ENCODE data around the gene SETD1B. TPM values are rescaled to one million over a fixed set of nuclear protein-coding genes. Genes with fewer than 3 reads are reported as not detected.
A peak's percentile ranks its signal among the peaks of the same experiment; 100 is the strongest.

SETD1B gene
- total RNA-seq, 2 experiments from 2014 or later: 32.6 to 34.1 TPM

DNA sequence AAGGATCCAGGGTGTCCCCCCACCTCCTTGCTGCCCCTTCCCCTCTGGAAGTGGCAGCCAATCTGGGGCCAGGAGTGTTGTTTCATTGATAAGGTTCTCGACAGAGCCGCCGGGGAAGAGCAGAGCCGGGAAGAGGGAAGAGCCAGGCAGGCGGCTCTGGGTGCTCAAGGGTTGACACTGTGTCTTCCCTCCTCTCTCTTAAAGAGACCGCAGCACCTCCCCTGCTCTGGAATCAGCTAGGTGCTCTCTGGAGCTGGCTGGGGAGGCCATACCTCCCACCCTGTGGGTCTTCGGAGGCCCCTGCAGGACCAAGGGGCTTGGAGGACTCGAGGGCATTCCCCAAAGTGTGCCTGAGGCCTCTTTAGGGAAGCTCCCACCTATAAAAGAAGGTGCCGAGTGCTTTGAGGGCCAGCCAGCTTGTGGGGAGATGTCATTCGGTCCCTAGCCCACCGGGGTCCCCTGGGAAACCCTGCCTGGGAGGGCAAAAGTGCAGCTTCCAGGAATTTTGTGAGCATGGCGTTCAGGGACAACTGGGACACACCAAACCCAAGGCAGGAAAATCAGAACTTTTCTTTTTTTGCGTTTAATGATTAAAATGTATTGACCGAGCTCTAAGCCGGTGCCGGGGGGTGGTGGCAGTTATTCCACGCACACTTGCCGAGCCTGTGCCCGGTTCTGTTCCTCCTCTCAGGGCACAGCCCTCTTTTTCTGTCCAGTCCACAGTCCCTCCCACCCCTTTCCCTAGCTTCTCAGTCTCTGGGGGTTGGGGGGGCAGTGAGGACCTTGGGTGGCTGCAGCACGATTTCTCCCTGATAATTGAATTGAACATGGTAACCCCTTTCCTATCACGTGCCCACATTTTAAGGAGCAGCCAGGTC, 3.0 kb downstream of the SETD1B start:
- Mint-ChIP-seq H3K27ac (peak overlapping the region; percentile 85), H3K9me3 (no peaks in the 10 kb centered on the region), H3K27me3 (no peaks in the 10 kb centered on the region), H3K36me3 (ENCODE audit: low read depth) (peaks cover 35% of the 10 kb centered on the region), H3K4me3 (peak overlapping the region; percentile 79), H3K4me1 (peaks cover 44% of the 10 kb centered on the region)
- CTCF ChIA-PET: interaction anchor here (0.5 to 28.3 kb wide), 9 partner anchors 9 to 94 kb away, joined by 3 to 1058 read pairs (median 4); partner anchors contain the start of genes PSMD9 and RHOF
- no peak for DNase-seq
- POLR2A ChIA-PET: interaction anchor here (0.6 to 5.5 kb wide), 2 partner anchors 12 to 14 kb away, joined by 10 to 21 read pairs; no protein-coding TSS in a partner anchor

GRCh38 chr12:121807642-121808347, 4.0 kb downstream of the SETD1B start:
- Mint-ChIP-seq H3K9me3 (no peaks in the 10 kb centered on the region), H3K27me3 (no peaks in the 10 kb centered on the region), H3K4me3 (peak overlapping the region; percentile 52), H3K36me3 (ENCODE audit: low read depth) (peaks cover 37% of the 10 kb centered on the region), H3K27ac (no peak overlapping the region), H3K4me1 (peaks cover 50% of the 10 kb centered on the region)
- ChIA-PET CTCF (interaction anchor here (0.6 to 28.3 kb wide), 5 partner anchors 20 to 95 kb away, joined by 3 to 1058 read pairs (median 4); partner anchors contain the start of gene RHOF), POLR2A (interaction anchor here (0.9 to 5.5 kb wide), 2 partner anchors 13 kb away, joined by 4 to 21 read pairs; no protein-coding TSS in a partner anchor)
- no peak for DNase-seq

DNA sequence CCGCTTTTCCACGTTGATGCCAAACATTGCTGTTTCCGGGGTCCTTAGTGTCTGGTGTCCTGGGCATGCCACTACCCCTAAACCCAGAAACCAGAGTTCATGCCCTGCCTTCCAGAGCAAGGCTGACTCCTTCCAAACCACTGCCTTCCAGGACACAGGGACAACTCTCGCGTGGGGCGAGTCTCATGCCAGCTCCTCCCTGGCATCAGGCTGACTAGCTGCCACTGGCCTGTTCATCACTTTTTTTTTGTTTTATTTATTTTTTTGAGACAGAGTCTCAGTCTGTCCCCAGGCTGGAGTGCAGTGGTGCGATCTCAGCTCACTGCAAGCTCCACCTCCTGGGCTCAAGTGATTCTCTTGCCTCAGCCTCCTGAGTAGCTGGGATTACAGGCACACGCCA, 4.8 kb downstream of the SETD1B start:
- ChIA-PET POLR2A (interaction anchor here (0.9 kb wide), 1 partner anchor 14 kb away, joined by 4 read pairs; no protein-coding TSS in a partner anchor), CTCF (interaction anchor here (1.4 to 28.3 kb wide), 2 partner anchors 19 to 25 kb away, joined by 4 to 1058 read pairs; partner anchors contain the start of gene RHOF)
- Mint-ChIP-seq H3K27ac (peak overlapping the region; percentile 72), H3K4me1 (peaks cover 59% of the 10 kb centered on the region), H3K4me3 (no peak overlapping the region), H3K27me3 (no peaks in the 10 kb centered on the region), H3K9me3 (no peaks in the 10 kb centered on the region), H3K36me3 (ENCODE audit: low read depth) (peaks cover 43% of the 10 kb centered on the region)
- no peak for DNase-seq

DNA sequence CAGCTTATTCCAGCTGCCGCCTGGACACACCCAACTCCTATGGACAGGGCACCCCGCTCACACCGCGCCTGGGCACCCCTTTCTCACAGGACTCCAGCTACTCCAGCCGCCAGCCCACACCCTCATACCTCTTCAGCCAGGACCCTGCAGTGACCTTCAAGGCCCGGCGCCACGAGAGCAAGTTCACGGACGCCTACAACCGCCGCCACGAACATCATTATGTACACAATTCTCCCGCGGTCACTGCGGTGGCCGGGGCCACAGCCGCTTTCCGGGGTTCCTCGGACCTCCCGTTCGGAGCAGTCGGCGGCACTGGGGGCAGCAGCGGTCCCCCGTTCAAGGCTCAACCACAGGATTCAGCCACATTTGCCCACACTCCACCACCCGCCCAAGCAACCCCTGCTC, 5.9 kb downstream of the SETD1B start:
- H3K36me3 Mint-ChIP-seq (ENCODE audit: low read depth): peaks cover 45% of the 10 kb centered on the region
- H3K27me3 Mint-ChIP-seq: no peaks in the 10 kb centered on the region
- ChIA-PET CTCF (interaction anchor here (0.6 to 28.3 kb wide), 2 partner anchors 26 to 35 kb away, joined by 3 to 1058 read pairs; partner anchors contain the start of gene RHOF), POLR2A (interaction anchor here (0.6 kb wide), 1 partner anchor 13 kb away, joined by 4 read pairs; no protein-coding TSS in a partner anchor)
- peaks cover 61% of the 10 kb centered on the region for H3K4me1 Mint-ChIP-seq
- no peak for DNase-seq
- no peaks in the 10 kb centered on the region for H3K9me3 Mint-ChIP-seq
- H3K4me3 Mint-ChIP-seq: no peak overlapping the region
- H3K27ac Mint-ChIP-seq: no peak overlapping the region

DNA sequence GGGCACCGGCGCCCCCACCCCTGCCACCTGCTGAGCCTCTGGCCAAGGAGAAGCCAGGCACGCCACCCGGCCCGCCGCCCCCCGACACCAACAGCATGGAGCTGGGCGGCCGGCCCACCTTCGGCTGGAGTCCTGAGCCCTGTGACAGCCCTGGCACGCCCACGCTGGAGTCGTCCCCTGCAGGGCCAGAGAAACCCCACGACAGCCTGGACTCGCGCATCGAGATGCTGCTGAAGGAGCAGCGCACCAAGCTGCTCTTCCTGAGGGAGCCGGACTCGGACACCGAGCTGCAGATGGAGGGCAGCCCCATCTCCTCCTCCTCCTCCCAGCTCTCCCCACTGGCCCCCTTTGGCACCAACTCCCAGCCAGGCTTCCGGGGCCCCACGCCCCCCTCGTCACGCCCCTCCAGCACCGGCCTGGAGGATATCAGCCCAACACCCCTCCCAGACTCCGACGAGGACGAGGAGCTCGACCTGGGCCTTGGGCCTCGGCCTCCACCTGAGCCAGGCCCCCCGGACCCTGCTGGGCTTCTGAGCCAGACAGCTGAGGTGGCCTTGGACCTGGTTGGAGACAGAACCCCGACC, 6.5 kb downstream of the SETD1B start:
- no peak overlapping the region for H3K27ac Mint-ChIP-seq
- H3K4me3 Mint-ChIP-seq: no peak overlapping the region
- ChIA-PET POLR2A (interaction anchor here (1.0 kb wide), 1 partner anchor 29 kb away, joined by 5 read pairs; no protein-coding TSS in a partner anchor), CTCF (interaction anchor here (0.6 to 28.3 kb wide), 6 partner anchors 14 to 615 kb away, joined by 3 to 1058 read pairs (median 12); partner anchors contain the start of genes PSMD9 and RHOF)
- peaks cover 62% of the 10 kb centered on the region for H3K4me1 Mint-ChIP-seq
- H3K27me3 Mint-ChIP-seq: no peaks in the 10 kb centered on the region
- no peaks in the 10 kb centered on the region for H3K9me3 Mint-ChIP-seq
- peaks cover 44% of the 10 kb centered on the region for H3K36me3 Mint-ChIP-seq (ENCODE audit: low read depth)
- DNase-seq: no peak

GRCh38 chr12:121810833-121811433, 7.1 kb downstream of the SETD1B start:
- ChIA-PET CTCF (interaction anchor here (0.6 to 28.3 kb wide), 16 partner anchors 13 to 614 kb away, joined by 3 to 1058 read pairs (median 4); partner anchors contain the start of genes PSMD9, RHOF and TMEM120B), POLR2A (interaction anchor here (1.0 to 2.1 kb wide), 3 partner anchors 9 to 29 kb away, joined by 5 to 11 read pairs (median 10); partner anchors contain the start of gene RHOF)
- H3K4me1 Mint-ChIP-seq: peaks cover 64% of the 10 kb centered on the region
- H3K4me3 Mint-ChIP-seq: peak overlapping the region; percentile 69
- no peaks in the 10 kb centered on the region for H3K27me3 Mint-ChIP-seq
- no peak for DNase-seq
- H3K36me3 Mint-ChIP-seq (ENCODE audit: low read depth): peaks cover 43% of the 10 kb centered on the region
- H3K9me3 Mint-ChIP-seq: no peaks in the 10 kb centered on the region
- H3K27ac Mint-ChIP-seq: peak overlapping the region; percentile 55

DNA sequence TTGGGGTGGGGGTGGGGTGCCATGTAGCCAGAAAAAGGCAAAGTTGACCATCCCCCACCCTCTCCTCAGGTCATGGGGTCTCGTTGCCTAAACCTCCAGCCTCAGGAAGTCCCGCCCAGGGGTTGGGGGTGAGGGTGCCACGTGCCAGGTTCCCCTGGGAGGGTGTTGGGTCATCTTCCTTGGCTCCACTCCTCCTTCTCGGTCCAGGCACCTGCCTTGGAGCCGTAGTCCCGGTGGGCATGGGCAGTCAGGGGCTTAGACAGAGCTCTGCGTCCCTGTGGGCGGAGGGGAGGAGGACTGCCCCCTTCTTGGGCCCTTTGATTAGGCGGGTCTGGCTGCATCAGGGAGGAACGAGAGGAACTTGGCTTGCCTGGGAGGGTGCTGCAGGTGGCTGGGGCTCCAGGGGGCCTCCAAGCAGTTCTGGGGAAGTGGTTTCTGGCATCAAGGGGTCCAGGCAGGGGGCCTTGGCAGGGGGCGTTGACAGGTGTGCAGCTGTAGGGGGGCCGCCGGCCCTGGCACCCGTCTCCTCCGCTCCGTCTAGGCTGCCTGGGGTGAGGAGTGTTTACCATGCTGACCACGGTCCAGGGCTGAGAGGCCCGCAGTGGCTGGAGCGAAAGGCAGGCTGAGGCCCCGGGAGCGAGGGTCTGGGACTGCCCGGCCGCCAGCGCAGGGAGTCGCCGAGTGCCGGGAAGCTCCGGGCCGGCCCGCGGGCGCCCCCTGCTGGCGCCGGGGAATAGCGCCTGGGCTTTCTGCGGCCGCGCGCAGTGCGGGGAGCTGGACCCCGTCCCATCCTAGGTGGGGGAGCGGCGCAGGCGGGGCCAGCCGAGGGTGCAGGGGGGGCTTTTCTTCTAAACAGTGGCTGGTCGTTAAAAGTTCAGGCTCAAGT, 7.9 kb downstream of the SETD1B start:
- Mint-ChIP-seq H3K4me1 (peaks cover 57% of the 10 kb centered on the region), H3K27me3 (no peaks in the 10 kb centered on the region), H3K9me3 (no peaks in the 10 kb centered on the region), H3K36me3 (ENCODE audit: low read depth) (peaks cover 45% of the 10 kb centered on the region), H3K27ac (peak overlapping the region; percentile 78), H3K4me3 (peak overlapping the region; percentile 78)
- ChIA-PET POLR2A (interaction anchor here (1.0 to 2.1 kb wide), 3 partner anchors 10 to 30 kb away, joined by 5 to 11 read pairs (median 10); partner anchors contain the start of gene RHOF), CTCF (interaction anchor here (0.5 to 28.3 kb wide), 28 partner anchors 13 to 872 kb away, joined by 3 to 1058 read pairs (median 3); partner anchors contain the start of genes KDM2B, PSMD9, RHOF and TMEM120B)
- peak; percentile 60 for DNase-seq

DNA sequence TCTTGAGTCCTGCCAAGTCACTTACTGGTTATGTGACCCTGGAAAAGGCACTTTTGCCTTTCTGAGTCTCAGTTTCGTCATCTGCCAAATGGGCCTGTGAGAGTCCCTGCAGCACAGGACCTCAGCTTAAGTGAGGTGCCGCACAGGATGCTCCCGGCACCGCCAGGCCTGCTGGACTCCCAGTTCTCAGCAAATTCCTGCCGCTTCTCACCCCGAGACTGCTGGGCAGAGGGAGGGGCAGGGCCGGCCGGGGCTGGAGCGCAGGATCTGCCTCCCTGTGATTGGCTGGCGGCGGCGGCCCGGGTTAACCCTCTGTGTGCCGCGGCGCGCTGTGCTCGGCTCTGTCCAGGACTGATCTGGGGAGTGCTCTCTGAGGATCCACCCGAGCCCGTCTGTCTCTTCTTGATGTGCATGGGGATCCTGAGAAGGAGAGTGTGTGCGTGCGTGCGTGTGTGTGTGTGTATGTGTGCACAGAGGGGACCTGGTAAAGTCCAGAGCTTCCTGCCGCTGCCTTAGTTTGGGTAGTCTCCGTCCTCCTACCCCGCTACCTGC, 8.6 kb downstream of the SETD1B start:
- ChIA-PET CTCF (interaction anchor here (0.5 to 28.3 kb wide), 21 partner anchors 12 to 286 kb away, joined by 3 to 1058 read pairs (median 4); partner anchors contain the start of genes KDM2B, PSMD9, RHOF and TMEM120B), POLR2A (interaction anchor here (1.5 to 2.1 kb wide), 2 partner anchors 10 to 17 kb away, joined by 10 to 11 read pairs; partner anchors contain the start of gene RHOF)
- Mint-ChIP-seq H3K36me3 (ENCODE audit: low read depth) (peaks cover 44% of the 10 kb centered on the region), H3K9me3 (no peaks in the 10 kb centered on the region), H3K27ac (peak overlapping the region; percentile 78), H3K4me3 (peak overlapping the region; percentile 78), H3K4me1 (peaks cover 52% of the 10 kb centered on the region), H3K27me3 (no peaks in the 10 kb centered on the region)
- DNase-seq: peak; percentile 42

GRCh38 chr12:121812921-121813896, 9.4 kb downstream of the SETD1B start:
- Mint-ChIP-seq H3K27ac (peak overlapping the region; percentile 85), H3K9me3 (no peaks in the 10 kb centered on the region), H3K27me3 (no peaks in the 10 kb centered on the region), H3K36me3 (ENCODE audit: low read depth) (peaks cover 49% of the 10 kb centered on the region), H3K4me1 (peaks cover 48% of the 10 kb centered on the region), H3K4me3 (peak overlapping the region; percentile 78)
- CTCF ChIA-PET: interaction anchor here (0.9 to 28.3 kb wide), 5 partner anchors 25 to 88 kb away, joined by 3 to 1058 read pairs (median 19); partner anchors contain the start of genes PSMD9 and RHOF
- POLR2A ChIA-PET: interaction anchor here (2.1 kb wide), 1 partner anchor 11 kb away, joined by 10 read pairs; no protein-coding TSS in a partner anchor
- peak; percentile 45 for DNase-seq
